Bronchial epithelial cell (primary cell): ENCODE measurements around the gene KXD1. TPM values are rescaled to one million over a fixed set of nuclear protein-coding genes. Genes with fewer than 3 reads are reported as not detected.

ENCODE experiments used
- DNase-seq: peaks from one replicate; pipeline ENCODE4 v3.0.0-alpha.2; 2010; ENCODE audit warnings: low read depth
- FAIRE-seq: peaks from 2 replicates; lab custom pipeline; 2011; peaks lifted over from hg19 to GRCh38; lab: Jason Lieb, UNC
- H3K27me3 ChIP-seq: 2 replicates; pipeline ENCODE4 v1.5.1; 2011; ENCODE audit warnings: low read length; ENCODE audit not compliant: control insufficient read depth, insufficient read depth
- H3K36me3 ChIP-seq: 2 replicates; pipeline ENCODE4 v1.5.1; 2011; ENCODE audit warnings: low read length; ENCODE audit not compliant: control insufficient read depth, insufficient read depth
- H3K4me3 ChIP-seq: 2 replicates; pipeline ENCODE4 v1.5.1; 2011; ENCODE audit warnings: mild to moderate bottlenecking, low read depth, low read length, control low read depth
- total RNA-seq: library from RNA; depleted of rRNA; stranded (reverse); fragments of >200 nt; gene quantifications from 2 replicates; pipeline ENCODE4 v1.2.1, GENCODE V29; 2014
- TF ChIP-seq, protein P1 (sequence below): IDR thresholded peaks from 2 replicates; pipeline ENCODE4 v1.5.1; 2011; ENCODE audit warnings: mild to moderate bottlenecking, moderate library complexity, low read length, control low read depth, inconsistent platforms; ENCODE audit not compliant: insufficient read depth, severe bottlenecking

Gene KXD1
- total RNA-seq, 1 donor from 2014 or later, result 47.7 TPM

DNA sequence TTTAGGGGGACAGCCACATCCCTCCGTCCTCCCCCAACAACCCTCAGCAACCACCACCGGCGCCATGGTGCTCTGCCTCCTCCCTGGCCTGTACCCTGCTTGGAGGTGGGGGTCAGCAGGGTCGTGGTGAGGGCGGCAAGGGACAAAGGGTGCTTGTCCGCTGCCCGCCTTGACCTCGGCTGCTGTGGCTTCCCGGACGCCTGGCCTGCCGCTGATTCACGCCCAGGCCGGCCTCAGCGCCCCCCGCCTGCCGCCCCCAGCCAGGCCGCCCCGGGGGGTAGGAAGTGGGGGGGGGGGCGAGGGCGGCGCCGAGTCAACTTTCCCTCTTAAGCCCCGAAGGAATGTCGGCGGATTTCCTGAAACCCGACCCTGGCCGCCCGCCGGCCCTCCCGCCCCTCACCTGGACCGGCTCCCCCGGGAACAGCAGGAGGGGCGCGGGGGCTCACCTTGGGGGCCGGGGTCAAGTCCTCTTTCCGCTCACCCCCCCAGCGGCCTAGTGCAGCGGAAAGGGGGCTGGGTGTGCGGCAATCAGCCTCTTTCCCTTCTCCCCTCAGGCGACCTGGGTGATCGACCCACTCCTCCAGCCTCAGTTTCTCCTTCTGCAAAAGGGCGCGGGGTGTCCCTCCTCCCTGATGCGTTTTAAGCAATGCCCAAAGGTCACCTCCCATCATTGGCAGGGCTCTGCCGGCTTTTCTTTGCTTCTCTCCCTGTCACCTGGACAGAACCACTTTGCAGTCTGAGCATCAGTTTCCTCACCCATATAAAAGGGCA, 53.1 kb downstream of the KXD1 start:
- no peak for DNase-seq
- FAIRE-seq, result no peak
- Histone ChIP-seq H3K27me3 (peaks cover 40% of the 10 kb centered on the region), H3K4me3 (no peak overlapping the region), H3K36me3 (no peaks in the 10 kb centered on the region)
- TF ChIP-seq, protein P1, sequence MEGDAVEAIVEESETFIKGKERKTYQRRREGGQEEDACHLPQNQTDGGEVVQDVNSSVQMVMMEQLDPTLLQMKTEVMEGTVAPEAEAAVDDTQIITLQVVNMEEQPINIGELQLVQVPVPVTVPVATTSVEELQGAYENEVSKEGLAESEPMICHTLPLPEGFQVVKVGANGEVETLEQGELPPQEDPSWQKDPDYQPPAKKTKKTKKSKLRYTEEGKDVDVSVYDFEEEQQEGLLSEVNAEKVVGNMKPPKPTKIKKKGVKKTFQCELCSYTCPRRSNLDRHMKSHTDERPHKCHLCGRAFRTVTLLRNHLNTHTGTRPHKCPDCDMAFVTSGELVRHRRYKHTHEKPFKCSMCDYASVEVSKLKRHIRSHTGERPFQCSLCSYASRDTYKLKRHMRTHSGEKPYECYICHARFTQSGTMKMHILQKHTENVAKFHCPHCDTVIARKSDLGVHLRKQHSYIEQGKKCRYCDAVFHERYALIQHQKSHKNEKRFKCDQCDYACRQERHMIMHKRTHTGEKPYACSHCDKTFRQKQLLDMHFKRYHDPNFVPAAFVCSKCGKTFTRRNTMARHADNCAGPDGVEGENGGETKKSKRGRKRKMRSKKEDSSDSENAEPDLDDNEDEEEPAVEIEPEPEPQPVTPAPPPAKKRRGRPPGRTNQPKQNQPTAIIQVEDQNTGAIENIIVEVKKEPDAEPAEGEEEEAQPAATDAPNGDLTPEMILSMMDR, result no peak

DNA sequence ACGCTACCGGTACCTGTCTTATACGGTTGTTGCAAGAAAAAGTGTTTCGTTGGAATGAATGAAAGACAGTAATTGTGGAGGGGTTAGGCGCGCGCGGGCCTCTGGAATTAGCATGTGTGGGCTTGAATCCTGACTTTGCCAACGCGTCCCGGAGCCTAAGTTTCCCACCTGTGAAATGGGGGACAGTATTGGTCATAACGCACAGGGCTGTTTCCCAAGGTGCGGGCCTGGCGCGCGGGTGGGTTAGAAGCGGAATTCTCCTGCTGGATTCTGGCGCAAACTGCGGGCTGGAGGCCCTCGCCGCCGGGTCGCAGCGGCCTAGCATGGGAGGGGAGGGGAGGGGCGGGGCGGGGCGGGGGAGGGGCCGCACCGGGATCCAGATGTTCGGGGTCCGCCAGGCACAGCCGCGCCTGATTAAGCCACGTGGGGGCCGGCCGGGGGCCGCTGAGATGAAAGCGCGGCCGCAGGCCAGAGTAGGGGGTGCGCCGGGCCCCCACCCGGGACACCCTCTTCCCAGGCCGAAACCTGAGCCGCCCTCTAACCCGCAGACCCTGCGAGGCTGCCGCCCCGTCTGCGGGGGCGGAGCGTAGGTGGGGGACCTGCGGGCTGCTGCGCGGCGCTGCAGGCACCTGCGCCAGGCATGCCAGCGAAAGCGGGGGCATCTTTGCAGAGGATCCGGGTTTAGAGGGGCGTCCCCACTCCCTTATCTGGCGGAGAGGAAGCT, 53.8 kb downstream of the KXD1 start:
- Histone ChIP-seq H3K27me3 (peaks cover 40% of the 10 kb centered on the region), H3K4me3 (no peak overlapping the region), H3K36me3 (no peaks in the 10 kb centered on the region)
- TF ChIP-seq, protein P1, result no peak
- DNase-seq (no peak), FAIRE-seq (no peak)

DNA sequence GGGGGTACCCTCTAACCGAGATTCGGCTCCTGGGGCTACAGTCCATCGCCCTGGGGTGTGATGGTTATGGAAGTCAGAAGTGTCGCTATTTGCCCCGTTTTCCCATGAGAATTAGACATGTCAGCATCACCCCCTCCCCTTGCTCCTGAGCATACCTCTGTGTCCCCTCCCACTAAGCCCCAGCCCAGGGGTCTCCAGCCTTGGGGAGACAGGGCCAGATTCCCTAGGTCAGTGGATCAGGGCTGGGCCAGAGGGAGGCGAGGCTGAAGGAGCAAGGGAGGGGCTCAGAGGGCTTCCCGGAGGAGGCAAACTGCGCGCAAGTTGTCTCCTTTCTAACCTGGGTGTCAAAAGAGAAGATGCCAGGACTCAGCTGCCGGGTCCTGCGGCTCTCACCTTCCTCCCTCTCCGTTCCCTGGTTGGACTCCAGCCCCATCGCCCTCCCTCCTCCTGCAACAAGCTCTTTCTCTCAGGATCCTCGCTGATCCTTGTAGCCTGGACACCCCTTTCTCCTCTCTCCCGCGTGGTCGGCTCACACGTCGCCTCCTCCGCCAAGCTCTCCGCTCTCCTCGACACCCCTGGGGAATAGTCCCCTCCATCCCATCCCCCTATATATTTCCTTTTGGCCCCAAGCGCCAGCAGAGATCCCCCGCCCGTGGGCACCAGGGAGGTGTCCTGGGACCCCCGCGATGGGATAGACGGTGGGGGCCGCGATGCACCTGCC, 54.5 kb downstream of the KXD1 start:
- Histone ChIP-seq H3K36me3 (no peaks in the 10 kb centered on the region), H3K4me3 (no peak overlapping the region), H3K27me3 (peaks cover 40% of the 10 kb centered on the region)
- FAIRE-seq (no peak), DNase-seq (no peak)
- TF ChIP-seq, protein P1, result no peak

DNA sequence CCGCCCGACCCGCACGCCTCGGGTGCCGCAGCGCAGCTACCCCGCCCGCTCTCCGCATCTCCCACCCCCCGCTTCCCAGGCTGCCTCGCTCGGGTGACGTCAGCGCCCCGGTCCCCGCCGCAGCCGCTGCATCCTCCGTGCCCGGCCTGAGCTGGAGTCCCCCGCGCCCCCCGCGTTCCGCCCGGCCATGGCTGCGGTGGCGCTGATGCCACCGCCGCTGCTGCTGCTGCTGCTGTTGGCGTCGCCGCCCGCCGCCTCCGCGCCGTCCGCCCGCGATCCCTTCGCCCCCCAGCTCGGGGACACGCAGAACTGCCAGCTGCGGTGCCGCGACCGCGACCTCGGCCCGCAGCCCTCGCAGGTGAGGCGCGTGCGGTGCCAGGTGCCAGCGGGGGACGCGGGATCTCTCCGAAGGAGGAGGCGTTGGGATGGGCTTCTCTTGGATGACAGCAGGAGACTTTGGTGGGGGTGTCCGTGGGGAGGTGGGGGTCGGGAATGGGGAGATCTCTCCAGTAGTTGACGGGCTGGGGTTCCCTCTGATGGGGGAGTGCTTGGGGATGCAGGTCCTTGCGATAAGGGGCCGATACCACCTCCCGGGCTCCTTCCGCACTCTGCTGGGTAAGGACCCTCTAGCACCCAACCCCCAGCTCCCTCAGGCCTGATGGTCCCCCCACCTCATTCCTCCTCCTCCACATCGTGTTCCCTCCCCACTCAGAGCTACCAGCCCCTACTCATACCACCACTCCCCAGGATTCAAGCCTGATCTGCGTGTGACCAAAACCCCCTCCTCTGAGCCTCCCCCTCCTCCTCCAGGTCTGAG, 55.3 kb downstream of the KXD1 start, which contains the start of gene TMEM59L:
Gene TMEM59L, plus strand, starts transcription at position 99 of the 817 bp plus-strand sequence. Its CDS starts 89 bp downstream, at position 188.
- TF ChIP-seq, protein P1, result no peak
- peaks cover 36% of the 10 kb centered on the region for H3K27me3 ChIP-seq
- DNase-seq (no peak), FAIRE-seq (no peak)
- no peak within 1 kb of the TSS for H3K4me3 ChIP-seq
- H3K36me3 ChIP-seq, result no peaks in the 10 kb centered on the region

DNA sequence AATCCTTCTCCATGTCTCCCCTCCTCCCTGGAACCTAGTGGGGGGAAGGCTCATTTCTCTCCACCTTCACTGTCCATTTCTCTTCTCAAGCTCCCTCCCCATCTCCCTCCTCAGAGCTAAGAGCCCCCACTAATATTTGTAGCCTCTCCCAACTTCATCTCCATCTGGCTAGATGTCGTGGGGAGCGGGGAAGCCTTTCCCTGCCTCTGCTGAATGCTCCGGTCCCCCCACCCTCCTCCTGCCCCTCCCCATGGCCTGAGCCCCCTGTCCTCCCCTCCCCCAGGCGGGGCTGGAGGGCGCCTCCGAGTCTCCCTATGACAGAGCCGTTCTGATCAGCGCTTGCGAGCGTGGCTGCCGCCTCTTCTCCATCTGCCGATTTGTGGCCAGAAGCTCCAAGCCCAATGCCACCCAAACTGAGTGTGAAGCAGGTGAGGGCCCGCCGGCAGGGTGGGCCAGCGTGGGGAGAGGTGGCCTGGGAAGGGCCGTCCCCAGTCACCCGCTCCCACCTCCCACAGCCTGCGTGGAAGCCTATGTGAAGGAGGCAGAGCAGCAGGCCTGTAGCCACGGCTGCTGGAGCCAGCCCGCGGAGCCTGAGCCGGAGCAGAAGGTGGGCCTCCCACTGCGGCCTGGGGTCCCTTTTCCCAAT, 56.0 kb downstream of the KXD1 start:
- TF ChIP-seq, protein P1, result no peak
- peaks cover 30% of the 10 kb centered on the region for H3K27me3 ChIP-seq
- no peak overlapping the region for H3K4me3 ChIP-seq
- no peak for DNase-seq
- no peaks in the 10 kb centered on the region for H3K36me3 ChIP-seq
- FAIRE-seq, result no peak
